Loucy (cell line): ENCODE data around the gene ZDHHC14.

ENCODE experiments used
- CTCF ChIP-seq: fragments of 200-600 bp; sonication (generic); conservative IDR thresholded peaks from 2 replicates; pipeline ENCODE4 v1.5.1; 2014; ENCODE audit warnings: mild to moderate bottlenecking, antibody characterized with exemption, low read length
- EZH2phosphoT487 ChIP-seq: fragments of 200-600 bp; IDR thresholded peaks from 2 replicates; pipeline ENCODE4 v1.6.1; 2018; ENCODE audit warnings: antibody characterized with exemption, mild to moderate bottlenecking, moderate library complexity, borderline replicate concordance

- TF ChIP-seq CTCF: no peak
- no peak for TF ChIP-seq EZH2phosphoT487
Measured at GRCh38 chr6:157679605-157680580, 298.9 kb downstream of the ZDHHC14 start.
